NCI-H510A (cell line): ENCODE data around the gene C14orf132.
"Not testable (repeated sequence)": the region's sequence is repeated elsewhere in the genome, so short reads cannot be mapped to it uniquely, and the experiment has no call there.

Experiments used
- DNase-seq: peaks from one replicate; lab custom pipeline; 2025; lab: John Stamatoyannopoulos, UW

Gene C14orf132

DNA sequence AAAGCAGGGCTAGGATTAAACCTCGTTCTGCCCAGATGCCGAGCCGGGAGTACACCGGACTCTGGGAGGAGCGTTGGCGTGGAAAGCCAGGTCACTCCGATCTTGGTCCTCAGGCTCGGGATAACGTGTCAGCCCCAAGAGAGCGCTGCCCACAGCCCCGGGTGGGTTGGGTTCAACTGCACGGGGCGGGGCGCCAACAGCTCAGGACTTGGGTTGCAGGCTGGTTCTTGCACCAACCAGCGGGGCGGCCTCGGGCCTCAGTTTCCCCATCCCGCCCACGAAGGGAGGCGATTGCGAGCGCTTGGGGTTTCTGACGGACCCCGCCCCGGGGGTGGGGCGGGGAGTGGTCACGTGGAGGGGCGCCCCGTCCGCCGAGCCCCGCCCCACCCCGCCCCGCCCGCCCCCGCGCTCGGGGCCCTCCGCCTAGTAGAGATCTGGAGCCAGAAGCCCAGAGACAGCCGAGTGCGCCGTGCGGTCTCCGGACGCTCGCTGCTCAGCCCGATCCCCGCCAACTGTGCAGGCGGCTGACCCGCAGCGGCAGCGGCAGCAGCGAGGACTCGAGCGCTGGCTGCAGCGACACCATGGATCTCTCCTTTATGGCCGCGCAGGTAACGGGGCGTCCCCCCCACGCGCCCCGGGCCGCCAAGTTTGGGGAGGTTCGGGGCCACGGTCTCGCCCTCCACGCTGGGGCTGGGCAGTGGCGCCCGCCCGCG, at the start of gene C14orf132:
TSS of gene C14orf132 (plus strand) at position 443 of the 713 bp plus-strand sequence. CDS start at position 582, 139 bp downstream.
- DNase-seq, result peak; percentile 21

- no peak for DNase-seq
Measured at GRCh38 chr14:95993768-95994592, 45.2 kb upstream of the C14orf132 start.

DNA sequence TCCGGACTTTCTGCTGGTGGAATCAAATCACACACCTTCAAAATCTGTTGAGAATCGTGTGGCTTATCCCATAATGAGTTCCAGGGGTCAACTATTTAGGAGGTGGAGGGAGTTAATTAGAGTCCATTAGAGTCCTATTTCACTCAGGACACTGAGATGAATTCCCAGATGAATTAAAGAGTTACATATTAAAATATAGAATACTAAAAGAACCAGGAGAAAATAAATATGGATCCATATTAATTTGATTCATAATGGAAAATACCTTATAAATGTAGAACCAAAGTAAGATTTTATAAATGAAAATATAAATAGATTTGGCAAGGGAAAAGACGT, 44.6 kb upstream of the C14orf132 start:
- DNase-seq, result no peak

DNA sequence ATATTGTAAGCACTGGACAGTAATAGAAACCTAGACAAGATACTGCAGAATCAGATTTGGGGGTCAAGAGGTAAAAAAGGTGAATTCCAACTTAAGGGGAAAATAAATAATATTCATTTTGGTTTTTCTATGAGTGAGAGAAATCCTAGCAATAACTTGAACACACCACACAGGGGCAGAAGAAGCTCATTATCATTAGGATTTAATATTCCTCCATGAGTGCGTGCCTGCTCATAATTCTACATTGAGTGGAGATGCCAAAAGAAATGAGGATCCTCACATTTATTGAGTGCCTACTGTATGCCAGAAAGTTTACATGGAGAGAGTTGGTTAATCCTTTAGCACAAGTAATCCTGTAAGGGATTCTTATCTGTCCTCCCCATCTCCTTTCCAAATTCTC, 40.5 kb upstream of the C14orf132 start:
- no peak for DNase-seq

GRCh38 chr14:96001866-96002497, 37.2 kb upstream of the C14orf132 start:
- DNase-seq, result no peak

GRCh38 chr14:96002498-96002884, 36.7 kb upstream of the C14orf132 start:
- no peak for DNase-seq

- DNase-seq, result no peak
Measured at GRCh38 chr14:96011131-96011530, 28.0 kb upstream of the C14orf132 start.

DNA sequence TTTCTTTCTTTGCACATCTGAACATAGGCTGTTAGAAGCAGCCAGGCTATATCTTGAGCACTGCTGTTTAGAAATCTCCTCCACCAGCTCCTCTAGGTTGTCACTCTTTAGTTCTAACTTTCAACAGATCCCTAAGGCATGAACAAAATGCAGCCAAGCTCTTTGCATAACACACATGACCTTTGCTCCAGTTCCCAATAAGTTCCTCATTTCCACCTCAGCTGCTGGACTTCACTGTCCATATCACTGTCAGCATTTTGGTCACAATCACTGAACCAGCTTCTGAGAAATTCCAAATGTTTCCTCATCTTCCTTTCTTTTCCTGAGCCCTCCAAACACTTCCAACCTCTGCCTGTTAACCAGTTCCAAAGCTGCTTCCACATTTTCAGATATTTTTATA, 27.6 kb upstream of the C14orf132 start:
- DNase-seq, result no peak

GRCh38 chr14:96012757-96013156, 26.4 kb upstream of the C14orf132 start:
- not testable (repeated sequence) for DNase-seq

DNA sequence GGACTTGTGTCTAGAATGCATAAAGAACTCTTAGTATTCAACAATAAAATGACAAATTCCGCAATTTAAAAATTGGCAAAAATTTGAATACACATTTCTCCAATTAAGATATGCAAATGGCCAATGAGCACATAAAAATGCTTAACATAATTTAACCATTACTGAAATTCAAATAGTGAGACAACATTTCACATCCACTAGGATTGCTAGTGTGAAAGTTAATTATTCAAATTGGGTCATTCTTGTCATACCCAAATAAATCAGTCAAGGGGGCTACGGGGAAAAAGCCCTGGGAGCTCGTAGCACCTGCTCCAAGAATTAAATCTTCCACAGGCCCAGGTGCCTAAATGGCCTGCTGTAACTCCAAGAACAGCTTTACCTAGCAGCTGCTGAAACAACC, 25.0 kb upstream of the C14orf132 start:
- no peak for DNase-seq

GRCh38 chr14:96016501-96017160, 22.5 kb upstream of the C14orf132 start:
- peak; percentile 58 for DNase-seq

DNA sequence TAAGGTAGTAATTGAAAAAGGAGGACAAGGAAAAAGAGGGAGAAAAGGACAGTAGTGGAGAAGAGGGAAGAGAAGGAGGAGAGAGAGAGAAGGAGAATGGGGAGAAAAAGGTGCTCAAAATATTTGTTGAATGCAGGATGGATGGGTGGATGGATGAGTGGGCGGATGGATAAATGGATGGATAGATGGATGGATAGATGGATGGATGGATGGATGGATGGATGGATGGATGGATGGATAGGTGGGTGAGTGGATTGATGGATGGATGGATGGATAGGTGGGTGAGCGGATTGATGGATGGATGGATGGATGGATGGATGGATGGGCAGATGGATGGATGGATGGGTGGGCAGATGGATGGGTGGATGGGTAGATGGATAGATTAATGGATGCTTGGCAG, 21.3 kb upstream of the C14orf132 start:
- DNase-seq, result no peak

DNA sequence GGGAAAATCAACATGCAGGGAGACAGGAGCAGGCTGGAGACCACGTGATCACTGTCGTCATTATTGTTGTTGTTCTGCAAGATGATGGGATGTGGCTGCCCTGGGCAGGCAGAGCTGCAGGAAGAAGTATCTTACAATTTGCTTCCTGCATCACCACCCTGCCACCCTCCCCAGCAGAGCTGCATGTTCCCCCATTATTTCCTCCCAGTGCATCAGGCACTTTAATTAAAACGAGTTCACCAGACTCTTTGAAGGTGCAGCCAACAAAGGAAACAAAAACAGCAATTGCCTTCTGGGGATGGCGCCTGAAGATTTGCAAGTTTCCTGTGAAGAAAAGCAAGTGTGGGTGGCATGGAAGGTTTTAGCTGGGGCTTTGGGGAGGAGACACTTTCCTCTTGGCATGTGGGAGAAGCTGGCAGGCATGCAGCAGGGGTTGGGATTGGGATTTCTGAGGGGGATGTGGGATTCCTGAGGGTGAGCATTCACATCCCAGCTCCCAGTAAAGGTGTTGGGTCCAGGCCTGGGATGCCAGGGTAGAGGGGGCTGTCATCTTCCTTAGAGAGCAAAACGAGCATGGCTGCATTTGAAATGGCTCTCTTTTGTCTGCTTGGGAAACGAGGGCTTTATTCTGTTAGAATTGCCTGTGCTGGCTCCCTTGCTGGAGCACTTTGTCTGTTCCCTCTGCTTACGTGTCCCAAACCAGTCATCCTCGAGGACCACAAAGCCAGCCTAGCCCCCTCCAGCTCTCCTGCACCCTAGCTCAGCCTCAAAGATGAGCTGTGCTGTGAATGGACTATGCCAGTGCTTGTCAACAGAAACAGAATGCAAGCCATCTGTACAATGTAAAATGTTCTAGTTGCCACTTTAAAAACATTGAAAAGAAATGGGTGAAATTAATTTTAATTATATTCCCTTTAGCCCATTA, 11.5 kb upstream of the C14orf132 start:
- DNase-seq, result no peak

GRCh38 chr14:96029089-96029645, 10.0 kb upstream of the C14orf132 start:
- no peak for DNase-seq

DNA sequence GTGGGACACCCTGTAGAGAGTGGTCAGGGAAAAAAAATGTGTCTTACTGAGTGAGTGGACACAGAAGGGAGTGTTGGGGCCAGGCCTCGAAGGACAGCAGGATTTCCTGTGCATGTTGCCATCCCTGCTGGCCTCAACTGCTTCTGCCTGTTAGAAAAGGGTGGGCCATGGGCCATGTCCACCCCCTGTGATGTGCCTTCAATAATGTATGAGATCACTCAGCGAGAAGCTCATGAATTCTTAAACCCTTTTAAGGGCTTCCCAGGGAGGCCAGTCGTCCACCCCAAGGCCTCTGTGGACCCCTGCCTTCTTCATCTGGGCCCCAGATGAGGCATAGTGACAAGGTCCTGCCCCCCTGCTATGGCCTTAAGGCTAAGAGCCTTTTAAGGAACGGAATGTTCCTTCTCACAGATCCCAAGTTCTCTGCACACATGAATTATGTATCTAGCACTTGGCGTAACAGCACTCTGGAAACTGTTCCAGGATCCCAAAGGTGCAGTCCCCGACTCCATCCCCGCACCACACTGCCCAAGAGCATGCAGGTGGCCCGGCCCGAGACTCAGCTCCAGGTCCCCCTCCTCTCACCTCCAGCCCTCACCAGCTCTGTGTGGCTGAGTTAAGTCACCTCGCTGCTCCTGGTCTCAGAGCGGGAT, 8.9 kb upstream of the C14orf132 start:
- no peak for DNase-seq

GRCh38 chr14:96031691-96032090, 7.5 kb upstream of the C14orf132 start:
- DNase-seq, result no peak

- no peak for DNase-seq
Measured at GRCh38 chr14:96035456-96035855, 3.7 kb upstream of the C14orf132 start.

GRCh38 chr14:96037891-96038557, 1.1 kb upstream of the C14orf132 start:
- DNase-seq, result peak; percentile 9

DNA sequence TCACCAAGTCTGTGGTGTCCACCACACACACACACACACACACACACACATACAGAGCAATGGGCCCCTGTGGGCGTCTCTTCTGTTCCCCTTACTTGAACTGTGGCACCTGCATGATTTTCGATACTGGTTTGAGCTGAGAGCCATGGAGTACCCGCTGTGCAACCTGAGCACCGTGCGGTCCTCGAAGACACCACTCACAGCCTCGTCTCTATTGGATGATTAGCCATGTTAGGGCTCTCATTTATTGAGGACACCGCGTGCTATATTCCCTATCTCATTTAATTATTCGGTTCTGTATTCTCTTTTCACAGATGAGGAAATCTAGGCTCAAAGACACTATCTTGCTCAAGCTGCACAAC, 623 bp upstream of the C14orf132 start:
- DNase-seq, result no peak
